Activated naive CD4-positive, alpha-beta T cell treated with anti-CD3 and anti-CD28 coated beads, Interleukin-2, amount 50 U/mL, for 16 hours (primary cell): ENCODE measurements around the gene DUSP1.

ENCODE experiments used
- DNase-seq: peaks from one replicate; pipeline ENCODE4 v3.0.0-alpha.2; 2020

The DUSP1 gene

GRCh38 chr5:172739375-172739774 lies 31.6 kb downstream of the DUSP1 start:
- DNase-seq: no peak

- no peak for DNase-seq
These were observed 34.4 kb downstream of the DUSP1 start for GRCh38 chr5:172736508-172737135.

GRCh38 chr5:172735141-172735831 lies 35.7 kb downstream of the DUSP1 start:
- no peak for DNase-seq

DNA sequence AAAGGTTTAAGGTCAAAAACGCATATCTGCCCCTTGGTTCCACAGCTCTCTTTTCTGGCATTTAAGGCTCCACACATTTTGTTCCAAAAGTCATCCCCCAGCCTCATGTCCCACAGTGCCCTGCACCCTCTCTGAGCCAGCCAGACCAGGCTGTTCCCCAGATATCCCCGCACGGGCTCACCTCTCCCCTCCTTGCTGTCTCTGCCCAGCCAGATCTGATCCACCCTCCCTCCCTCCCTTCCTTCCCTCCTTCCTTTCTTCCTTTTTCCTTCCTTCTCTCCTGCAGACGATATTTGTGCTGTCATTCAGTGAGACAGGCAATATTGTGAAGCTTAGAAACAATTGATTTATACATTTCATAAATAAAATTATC lies 37.0 kb downstream of the DUSP1 start:
- no peak for DNase-seq

- no peak for DNase-seq
These were observed 37.6 kb downstream of the DUSP1 start for GRCh38 chr5:172733131-172733973.

- DNase-seq: no peak
These were observed 38.7 kb downstream of the DUSP1 start for GRCh38 chr5:172732201-172732865.

DNA sequence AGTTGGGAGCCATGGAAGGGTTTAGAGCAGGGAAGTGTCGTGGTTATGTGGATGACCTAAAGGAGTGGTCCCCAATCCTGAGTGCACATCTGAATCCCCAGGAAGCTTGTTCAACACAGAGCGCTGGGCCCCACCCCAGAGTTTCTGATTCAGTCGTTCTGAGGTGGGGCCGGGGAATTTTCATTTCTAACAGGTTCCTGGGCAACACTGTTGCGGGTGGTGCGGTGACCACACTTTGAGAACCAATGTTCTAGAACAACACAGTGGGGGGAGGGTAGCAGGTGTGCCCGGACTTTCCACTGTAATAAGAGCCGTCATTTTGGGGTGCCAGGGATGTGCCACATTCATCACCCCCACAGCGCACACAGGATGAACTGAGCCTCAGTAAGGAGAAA lies 39.3 kb downstream of the DUSP1 start:
- DNase-seq: no peak

- no peak for DNase-seq
These were observed 39.9 kb downstream of the DUSP1 start for GRCh38 chr5:172730981-172731679.

- DNase-seq: no peak
These were observed 40.8 kb downstream of the DUSP1 start for GRCh38 chr5:172730222-172730621.

DNA sequence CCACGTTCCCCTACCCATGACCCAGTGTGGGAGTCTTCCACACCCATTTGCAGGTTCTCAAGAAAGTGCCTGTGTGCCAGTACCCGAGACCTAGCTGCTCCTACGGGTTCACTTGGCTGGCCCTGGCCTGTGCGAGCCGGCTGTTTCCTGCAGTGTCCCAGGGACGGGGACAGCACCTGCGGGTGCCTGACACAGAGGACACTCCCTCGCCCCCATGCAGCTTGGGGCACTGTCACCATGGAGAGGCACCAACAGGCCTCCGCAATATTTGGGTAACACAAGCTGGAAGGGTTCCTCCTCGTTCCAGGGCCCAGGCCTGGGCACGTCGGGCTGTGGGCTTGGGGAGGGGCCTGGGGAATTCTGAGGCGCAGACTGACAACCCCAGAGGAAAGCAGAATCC lies 41.4 kb downstream of the DUSP1 start:
- DNase-seq: no peak

DNA sequence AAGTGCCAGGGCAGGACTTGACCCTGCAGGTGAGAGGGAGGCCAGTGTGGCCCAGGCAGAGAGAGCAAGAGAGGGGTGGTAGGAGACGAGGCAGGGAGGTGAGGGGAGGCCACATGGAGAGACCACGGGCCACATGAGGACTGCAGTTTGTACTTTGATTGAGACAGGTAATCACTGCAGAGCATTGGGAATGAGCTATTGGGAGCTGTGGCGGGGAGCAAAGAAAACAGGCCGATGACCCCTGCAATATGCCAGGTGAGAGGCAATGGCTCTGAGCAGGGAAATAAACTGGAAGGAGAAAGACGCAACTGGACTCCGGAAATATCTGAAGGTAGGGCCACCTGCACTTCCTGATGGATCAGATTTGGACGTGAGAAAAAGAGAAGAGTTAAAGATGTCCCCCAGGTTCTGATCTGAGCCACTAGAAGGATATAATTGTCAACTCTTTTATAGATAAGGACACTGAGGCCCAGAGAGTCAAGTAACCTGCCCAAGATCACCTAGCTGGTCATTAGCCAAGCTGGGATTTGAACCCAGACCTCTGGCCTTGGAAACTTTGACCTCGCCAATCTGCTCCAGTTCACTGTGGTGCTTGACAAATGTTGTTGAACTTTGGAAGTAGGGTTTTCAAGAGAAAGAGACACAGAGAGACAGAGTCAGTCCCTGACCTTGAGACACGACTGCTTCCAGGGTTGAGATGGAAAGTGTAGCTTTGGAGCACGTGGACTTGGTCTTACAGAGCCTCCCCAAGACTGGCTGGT lies 42.3 kb downstream of the DUSP1 start:
- DNase-seq: no peak

GRCh38 chr5:172727551-172727950 lies 43.4 kb downstream of the DUSP1 start:
- no peak for DNase-seq

DNA sequence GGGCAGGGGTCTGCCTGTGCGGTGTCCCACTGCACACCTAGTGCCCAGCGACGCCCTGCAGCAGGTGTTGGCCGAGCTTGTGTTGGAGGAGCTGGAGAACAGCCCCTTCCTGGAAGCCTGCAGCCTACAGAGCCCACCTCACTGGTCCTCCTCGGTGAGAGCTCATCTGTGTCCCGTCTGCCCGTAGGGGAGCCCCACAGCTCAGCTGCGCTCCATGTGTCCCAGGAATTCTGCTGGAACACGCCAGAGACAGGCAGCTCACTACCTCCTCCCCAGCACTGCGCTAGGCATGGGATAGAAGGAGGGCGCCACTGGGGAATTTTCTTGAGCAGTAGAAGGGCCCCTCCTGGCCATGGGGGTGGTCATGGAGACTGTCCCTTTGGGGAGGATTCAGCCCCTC lies 44.0 kb downstream of the DUSP1 start:
- no peak for DNase-seq

DNA sequence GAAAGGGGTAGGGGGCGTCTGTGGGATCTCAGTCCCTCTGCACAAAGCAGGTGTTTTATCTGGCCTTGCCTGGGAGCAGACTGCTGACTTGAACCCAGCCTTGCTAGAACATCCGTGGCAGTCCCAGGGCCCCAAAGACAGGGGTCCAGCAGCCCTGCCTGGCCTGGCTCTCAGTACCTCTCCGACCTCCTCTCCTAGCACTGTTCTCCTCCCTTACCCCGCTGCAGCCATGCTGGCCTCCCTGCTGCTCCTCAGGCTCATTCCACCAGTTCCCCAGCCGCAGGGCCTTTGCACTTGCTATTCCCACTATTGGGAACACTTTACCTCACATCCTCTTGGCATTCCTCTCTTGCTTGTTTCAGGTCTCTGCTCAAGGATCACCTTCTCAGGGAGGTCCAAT lies 45.2 kb downstream of the DUSP1 start:
- no peak for DNase-seq

DNA sequence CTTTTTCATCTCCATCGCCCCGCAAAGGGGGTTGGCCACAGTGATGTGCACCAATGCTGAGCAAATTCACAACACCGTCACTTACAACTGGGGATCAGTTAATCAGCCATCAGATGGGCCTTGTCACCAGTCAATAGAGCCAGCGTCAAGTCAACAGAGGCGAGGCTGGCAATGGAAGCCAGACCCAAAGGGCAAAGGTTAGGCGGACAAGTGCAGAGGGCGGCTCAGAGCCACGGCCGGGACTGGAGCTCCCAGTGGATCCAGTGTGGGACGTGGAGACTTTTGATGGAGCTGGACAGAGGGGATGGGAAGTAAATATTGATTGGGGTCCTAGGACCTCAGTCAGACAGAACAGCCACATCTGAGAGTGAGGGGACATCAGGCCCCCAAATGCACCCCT lies 45.7 kb downstream of the DUSP1 start:
- DNase-seq: no peak

- no peak for DNase-seq
These were observed 46.5 kb downstream of the DUSP1 start for GRCh38 chr5:172724242-172725183.

DNA sequence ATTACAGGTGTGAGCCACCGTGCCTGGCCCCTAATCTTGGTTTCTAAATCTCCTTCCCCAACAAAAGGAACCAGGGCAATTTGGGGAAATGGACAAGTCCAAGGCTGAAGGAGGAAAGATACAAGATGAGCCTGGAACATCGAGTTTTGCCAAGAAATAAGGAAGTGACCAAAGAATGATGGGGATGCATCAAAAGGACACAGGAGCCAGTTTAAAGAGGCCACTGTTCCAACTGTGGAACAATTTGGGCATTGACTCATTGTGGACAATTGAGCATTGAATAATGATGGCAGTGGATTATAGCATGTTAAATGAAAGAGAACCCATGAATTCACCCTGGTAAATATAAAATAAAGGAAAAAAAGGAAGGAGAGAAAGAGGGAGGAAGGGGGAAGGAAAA lies 47.5 kb downstream of the DUSP1 start:
- no peak for DNase-seq

DNA sequence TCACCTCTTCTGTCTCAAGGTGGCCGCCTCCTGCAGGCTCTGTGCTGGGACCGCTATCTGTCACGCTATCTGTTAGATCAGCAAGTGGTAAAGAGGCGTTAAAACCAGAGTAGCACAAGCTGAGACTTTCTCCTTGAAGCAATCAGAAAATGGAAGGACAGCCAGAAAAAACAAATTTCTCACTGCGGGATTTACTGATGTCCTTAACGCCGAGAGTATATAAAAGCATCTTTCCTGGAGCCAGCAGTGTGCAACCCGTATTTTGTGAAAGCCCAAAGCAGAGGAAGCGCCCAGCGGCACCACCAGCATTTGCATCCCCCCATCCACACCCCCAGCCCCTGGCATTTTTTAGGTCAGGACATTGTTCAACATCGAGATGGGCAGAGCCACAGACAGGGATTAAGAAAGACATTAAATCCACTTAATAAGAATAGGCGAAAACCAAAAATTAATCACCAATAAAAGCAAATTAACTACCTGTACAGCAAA lies 48.6 kb downstream of the DUSP1 start:
- DNase-seq: no peak

DNA sequence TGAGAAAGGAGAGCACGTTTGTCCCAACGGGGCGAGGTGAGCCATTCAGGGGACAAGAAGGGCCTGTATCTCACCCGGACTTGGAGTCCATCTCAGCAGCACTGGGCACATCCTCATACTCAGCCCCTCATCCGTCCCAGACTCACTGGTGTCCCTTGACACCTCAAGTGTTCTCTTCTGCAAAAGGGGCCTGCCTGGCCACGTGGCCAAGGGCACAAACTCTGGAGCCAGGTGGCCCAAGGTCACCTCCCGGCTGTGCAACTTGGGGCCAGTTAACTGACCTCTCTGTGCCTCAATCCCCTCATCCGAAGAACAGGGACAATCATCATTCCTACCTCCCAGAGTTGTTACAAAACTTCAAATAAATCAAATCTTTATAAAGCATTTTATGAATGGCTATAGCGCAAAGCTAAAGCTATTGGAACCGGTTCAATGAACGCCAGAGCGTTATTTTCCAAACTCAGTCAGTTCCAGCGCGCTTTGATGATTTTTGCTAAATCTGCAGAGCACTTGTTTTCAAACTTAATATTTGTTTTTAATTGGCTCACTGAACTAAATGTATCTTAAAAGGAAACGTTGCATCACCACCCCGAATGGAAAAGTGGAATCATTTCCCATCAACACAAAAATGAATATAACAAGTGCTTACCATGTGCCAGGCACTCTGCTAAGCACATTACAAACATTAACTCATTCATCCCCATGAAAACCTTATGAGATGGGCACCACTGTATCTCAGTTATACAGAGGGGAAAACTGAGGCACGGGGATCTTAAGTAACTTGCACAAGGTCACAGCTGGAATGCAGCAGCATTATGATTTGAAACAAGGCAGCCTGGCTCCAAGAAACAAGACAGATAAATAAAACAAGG lies 49.3 kb downstream of the DUSP1 start:
- no peak for DNase-seq

- no peak for DNase-seq
These were observed 50.3 kb downstream of the DUSP1 start for GRCh38 chr5:172720655-172721054.
